Psoas muscle (tissue), 8 donors: ENCODE results near the gene KCNJ1. TPM values are rescaled to one million over a fixed set of nuclear protein-coding genes. Genes with fewer than 3 reads are reported as not detected.

Experiments used
- ATAC-seq, 4 donors: fragments of 200-7000 bp; cut with Tn5 transposase; one replicate each; pipeline ENCODE4 v1.9.1; 2020; ENCODE audit warnings: moderate library complexity in 3 of 4, mild to moderate bottlenecking in 2 of 4
- DNase-seq, 2 donors: peaks; one replicate each; pipeline ENCODE4 v3.0.0-alpha.2; 2020
- H3K27ac ChIP-seq: fragments of 200-600 bp; one replicate; pipeline ENCODE4 v1.8.0; 2022
- H3K27me3 ChIP-seq, 3 donors: fragments of 200-600 bp in 1 of 3; one replicate each; pipeline versions ENCODE4 v1.6.1 to v1.8.0; 2013 to 2022; ENCODE audit warnings: low read length in 2 of 3, mild to moderate bottlenecking in 2 of 3, moderate library complexity in 1 of 3; ENCODE audit not compliant: insufficient read depth in 3 of 3
- H3K36me3 ChIP-seq, 2 donors: fragments of 200-600 bp in 1 of 2; one replicate each; pipeline versions ENCODE4 v1.6.1 to v1.8.0; 2013 to 2022; ENCODE audit warnings: low read depth in 1 of 2, mild to moderate bottlenecking in 1 of 2, moderate library complexity in 1 of 2; ENCODE audit not compliant: insufficient read depth in 1 of 2
- H3K4me1 ChIP-seq: fragments of 200-600 bp; one replicate; pipeline ENCODE4 v1.8.0; 2022
- H3K4me3 ChIP-seq: fragments of 200-600 bp; one replicate; pipeline ENCODE4 v1.8.0; 2022; ENCODE audit warnings: mild to moderate bottlenecking
- H3K9me3 ChIP-seq: fragments of 200-600 bp; one replicate; pipeline ENCODE4 v1.8.0; 2022
- CTCF ChIP-seq: fragments of 200-600 bp; IDR thresholded peaks from one replicate; pipeline ENCODE4 v1.8.0; 2022; ENCODE audit warnings: antibody characterized with exemption
- WGBS, 3 donors: extraction: QIAGEN DNeasy Blood & Tissue Kit; methylation state at CpG; one replicate each; pipeline versions ENCODE4 v1.1.6 to v1.1.7; 2013; 5-methylcytosine and 5-hydroxymethylcytosine counted together
- intact Hi-C, 2 donors: fragments of 100-400 bp; cut with DNase I; formaldehyde crosslinking; loops; one replicate each; pipeline versions ENCODE4 v1.11.0 to v1.14.2; 2022
- polyA plus RNA-seq, 3 donors: library from polyadenylated mRNA; stranded (reverse); fragments of 200-250 nt; gene quantifications; one replicate each; pipeline ENCODE4 v1.2.3, GENCODE V29; 2013
- total RNA-seq, 4 donors: library from RNA; stranded (reverse); fragmentation: NEBNext Ultra II Directional in 2 of 4; extraction: Animal tissue kit (Norgen Biotek cat#: 25700) in 2 of 4; gene quantifications; one replicate each; pipeline versions ENCODE4 v1.2.1 to v1.2.4, GENCODE V29; 2021 to 2023
- donor health status: healthy with polysubstance abuse.
- donor health status: DM: no; HTN: no; CAD: no; lungs with moderate emphysema.
- donor health status: Bipolar disorder and iron deficiency.
- donor health status: healthy.
- donor health status: DM: yes; HTN: yes; CAD: no.
- donor health status: DM: no; HTN: no; CAD: no.
- donor health status: DM: no; HTN: no; CAD: no.
- donor health status: DM: yes; HTN: yes; CAD: no.

Gene KCNJ1
- total and polyA plus RNA-seq, 7 donors, result not detected

GRCh38 chr11:128876133-128876650 lies 9.1 kb upstream of the KCNJ1 start:
- no peak overlapping the region for H3K27ac ChIP-seq
- intact Hi-C loops, result no loop called here
- no peak for TF ChIP-seq CTCF
- H3K4me1 ChIP-seq, result no peaks in the 10 kb centered on the region
- H3K36me3 ChIP-seq, result no peaks in the 10 kb centered on the region
- WGBS, 3 donors, result 75 to 78% (median 77%) methylated on average over 22 of the region's 22 CpGs
- ATAC-seq (no peak), DNase-seq (no peak)
- no peak overlapping the region for H3K4me3 ChIP-seq
- no peaks in the 10 kb centered on the region for H3K9me3 ChIP-seq
- peaks cover 0 to 7% (median 0%) of the 10 kb centered on the region in 3 donors for H3K27me3 ChIP-seq

GRCh38 chr11:128874427-128874826 lies 7.3 kb upstream of the KCNJ1 start:
- no peak for ATAC-seq
- intact Hi-C loops, result no loop called here
- no peak overlapping the region for H3K27ac ChIP-seq
- no peaks in the 10 kb centered on the region for H3K4me1 ChIP-seq
- H3K4me3 ChIP-seq, result no peak overlapping the region
- H3K36me3 ChIP-seq, result no peaks in the 10 kb centered on the region
- no peak for TF ChIP-seq CTCF
- WGBS, 3 donors, result 36 to 39% (median 38%) methylated on average over 3 of the region's 3 CpGs
- no peaks in the 10 kb centered on the region for H3K9me3 ChIP-seq
- DNase-seq, result no peak
- peaks cover 0 to 4% (median 0%) of the 10 kb centered on the region in 3 donors for H3K27me3 ChIP-seq

GRCh38 chr11:128872594-128872993 lies 5.5 kb upstream of the KCNJ1 start:
- H3K4me3 ChIP-seq, result no peak overlapping the region
- no peaks in the 10 kb centered on the region for H3K4me1 ChIP-seq
- no peak for TF ChIP-seq CTCF
- no peaks in the 10 kb centered on the region for H3K9me3 ChIP-seq
- no peak overlapping the region for H3K27ac ChIP-seq
- peaks cover 0 to 2% (median 0%) of the 10 kb centered on the region in 3 donors for H3K27me3 ChIP-seq
- WGBS, 3 donors, result 39 to 48% (median 39%) methylated on average over 3 of the region's 3 CpGs
- no peaks in the 10 kb centered on the region for H3K36me3 ChIP-seq
- intact Hi-C loops, result no loop called here
- DNase-seq, result no peak
- ATAC-seq, result no peak

- Histone ChIP-seq H3K27ac (no peak overlapping the region), H3K9me3 (no peaks in the 10 kb centered on the region)
- 71 to 78% (median 76%) methylated on average over 6 of the region's 6 CpGs for WGBS, 3 donors
Observed at GRCh38 chr11:128872094-128872493, 5.0 kb upstream of the KCNJ1 start.

More at GRCh38 chr11:128872094-128872493, 5.0 kb upstream of the KCNJ1 start:
- intact Hi-C loops, result no loop called here
- DNase-seq, result no peak
- Histone ChIP-seq H3K4me3 (no peak overlapping the region), H3K36me3 (no peaks in the 10 kb centered on the region), H3K27me3 (peaks cover 0 to 2% (median 0%) of the 10 kb centered on the region in 3 donors), H3K4me1 (no peaks in the 10 kb centered on the region)
- no peak for ATAC-seq
- TF ChIP-seq CTCF, result no peak
